GM21528 (cell line): ENCODE measurements around the gene SLC6A11.

Experiments
- ATAC-seq: cut with Tn5 transposase; IDR thresholded peaks from one replicate; pipeline ENCODE4 v1.9.1; 2021; ENCODE audit warnings: mild to moderate bottlenecking, moderate library complexity; ENCODE audit not compliant: unreplicated experiment, low FRiP score

SLC6A11 gene

GRCh38 chr3:10836676-10837075, 20.6 kb downstream of the SLC6A11 start:
- no peak for ATAC-seq

- no peak for ATAC-seq
Measured at GRCh38 chr3:10837849-10838248, 21.8 kb downstream of the SLC6A11 start.

GRCh38 chr3:10839167-10839566, 23.1 kb downstream of the SLC6A11 start:
- ATAC-seq: no peak

- ATAC-seq: no peak
Measured at GRCh38 chr3:10841100-10841499, 25.1 kb downstream of the SLC6A11 start.

- ATAC-seq: no peak
Measured at GRCh38 chr3:10843378-10843777, 27.4 kb downstream of the SLC6A11 start.

- ATAC-seq: no peak
Measured at GRCh38 chr3:10845001-10845761, 29.2 kb downstream of the SLC6A11 start.

- ATAC-seq: no peak
Measured at GRCh38 chr3:10845839-10846656, 30.0 kb downstream of the SLC6A11 start.

GRCh38 chr3:10846657-10846975, 30.6 kb downstream of the SLC6A11 start:
- no peak for ATAC-seq

GRCh38 chr3:10848261-10848660, 32.2 kb downstream of the SLC6A11 start:
- no peak for ATAC-seq

- no peak for ATAC-seq
Measured at GRCh38 chr3:10852066-10852808, 36.2 kb downstream of the SLC6A11 start.

GRCh38 chr3:10855083-10855870, 39.2 kb downstream of the SLC6A11 start:
- no peak for ATAC-seq

GRCh38 chr3:10855871-10856662, 40.0 kb downstream of the SLC6A11 start:
- no peak for ATAC-seq

GRCh38 chr3:10857235-10857634, 41.2 kb downstream of the SLC6A11 start:
- no peak for ATAC-seq

GRCh38 chr3:10858091-10858490, 42.1 kb downstream of the SLC6A11 start:
- ATAC-seq: no peak

GRCh38 chr3:10867384-10867783, 51.4 kb downstream of the SLC6A11 start:
- no peak for ATAC-seq

GRCh38 chr3:10869460-10869859, 53.4 kb downstream of the SLC6A11 start:
- ATAC-seq: no peak

GRCh38 chr3:10870296-10870695, 54.3 kb downstream of the SLC6A11 start:
- no peak for ATAC-seq

GRCh38 chr3:10873415-10873814, 57.4 kb downstream of the SLC6A11 start:
- no peak for ATAC-seq

- ATAC-seq: no peak
Measured at GRCh38 chr3:10875914-10876313, 59.9 kb downstream of the SLC6A11 start.

- ATAC-seq: no peak
Measured at GRCh38 chr3:10876661-10877060, 60.6 kb downstream of the SLC6A11 start.
